SK-N-SH (cell line): Measurements from ENCODE around the gene RSAD2. TPM values are rescaled to one million over a fixed set of nuclear protein-coding genes. Genes with fewer than 3 reads are reported as not detected.
A peak's percentile ranks its signal among the peaks of the same experiment; 100 is the strongest.

ENCODE experiments used
- CTCF ChIA-PET: fragments of 300-600, 350-600 bp; formaldehyde crosslinking; extraction: SDS; loops from one replicate; lab custom pipeline; 2021; lab: Yijun Ruan, JAX
- POLR2A ChIA-PET: fragments of 350-600 bp; sonication (Branson Sonifier 250); formaldehyde crosslinking; extraction: SDS; loops from one replicate; lab custom pipeline; 2020; ENCODE audit warnings: antibody characterized with exemption, inconsistent platforms; lab: Yijun Ruan, JAX
- DNase-seq: peaks from one replicate; pipeline ENCODE4 v3.0.0; 2012
- H2AFZ ChIP-seq: fragments of 200-600 bp; sonication (generic); 2 replicates; pipeline ENCODE4 v1.8.1; 2016; ENCODE audit warnings: antibody characterized with exemption, mild to moderate bottlenecking, low read depth
- H3F3A ChIP-seq: fragments of 200-600 bp; sonication (generic); replicated peaks from 2 replicates; pipeline ENCODE3; 2016; ENCODE audit warnings: antibody characterized with exemption, mild to moderate bottlenecking; ENCODE audit not compliant: insufficient read depth
- H3K27ac ChIP-seq, 2 experiments: fragments of 200-500 bp in 1 of 2; fragments of 200-600 bp in 1 of 2; sonication (Bioruptor generic) in 1 of 2; sonication (generic), shearing (Covaris generic) in 1 of 2; 2 replicates each; pipeline versions ENCODE4 v1.5.1 to v1.6.1; 2014 to 2016; ENCODE audit warnings: low read depth in 2 of 2, inconsistent platforms in 1 of 2, low read length in 1 of 2, mild to moderate bottlenecking in 1 of 2, mixed read lengths in 1 of 2
- H3K27me3 ChIP-seq: fragments of 200-600 bp; sonication (generic), shearing (Covaris generic); 2 replicates; pipeline ENCODE4 v1.6.1; 2016; ENCODE audit warnings: mixed run types; ENCODE audit not compliant: insufficient read depth
- H3K36me3 ChIP-seq, 2 experiments: fragments of 200-500 bp in 1 of 2; fragments of 200-600 bp in 1 of 2; sonication (Bioruptor generic) in 1 of 2; sonication (generic) in 1 of 2; replicated peaks in 1 of 2; 2 replicates each; pipeline versions ENCODE3 to v1.5.1; 2014 to 2016; ENCODE audit warnings: low read length in 1 of 2, mild to moderate bottlenecking in 1 of 2; ENCODE audit not compliant: insufficient read depth in 2 of 2, control insufficient read depth in 1 of 2
- H3K4me1 ChIP-seq, 2 experiments: fragments of 200-500 bp in 1 of 2; fragments of 200-600 bp in 1 of 2; sonication (Bioruptor generic) in 1 of 2; sonication (generic), shearing (Covaris generic) in 1 of 2; 2 replicates each; pipeline versions ENCODE4 v1.5.1 to v1.6.1; 2014 to 2016; ENCODE audit warnings: low read depth in 1 of 2, low read length in 1 of 2, mixed run types in 1 of 2; ENCODE audit not compliant: insufficient read depth in 2 of 2, control insufficient read depth in 1 of 2
- H3K4me2 ChIP-seq: fragments of 200-600 bp; sonication (generic), shearing (Covaris generic); 2 replicates; pipeline ENCODE4 v1.6.1; 2017; ENCODE audit warnings: mixed run types
- H3K4me3 ChIP-seq, 2 experiments: fragments of 200-500 bp in 1 of 2; fragments of 200-600 bp in 1 of 2; sonication (Bioruptor generic) in 1 of 2; sonication (generic), shearing (Covaris generic) in 1 of 2; 2 replicates each; pipeline versions ENCODE4 v1.5.1 to v1.8.1; 2014 to 2016; ENCODE audit warnings: low read depth in 2 of 2, inconsistent platforms in 1 of 2, low read length in 1 of 2, mild to moderate bottlenecking in 1 of 2, mixed read lengths in 1 of 2, moderate library complexity in 1 of 2
- H3K79me2 ChIP-seq: fragments of 200-600 bp; sonication (generic); 2 replicates; pipeline ENCODE4 v1.8.1; 2017; ENCODE audit warnings: mild to moderate bottlenecking; ENCODE audit not compliant: insufficient read depth
- H3K9ac ChIP-seq: fragments of 200-600 bp; sonication (generic); 2 replicates; pipeline ENCODE4 v1.6.1; 2017; ENCODE audit warnings: mixed run types
- H3K9me2 ChIP-seq: fragments of 200-600 bp; sonication (generic); 2 replicates; pipeline ENCODE4 v1.6.1; 2017; ENCODE audit warnings: mixed run types
- H3K9me3 ChIP-seq: fragments of 200-600 bp; sonication (generic); 2 replicates; pipeline ENCODE4 v1.6.1; 2017; ENCODE audit warnings: mixed run types, mild to moderate bottlenecking, moderate library complexity
- H4K20me1 ChIP-seq: fragments of 200-600 bp; sonication (generic); 2 replicates; pipeline ENCODE4 v1.6.1; 2017; ENCODE audit warnings: mild to moderate bottlenecking, mixed run types; ENCODE audit not compliant: insufficient read depth
- ELF1 ChIP-seq: IDR thresholded peaks from 2 replicates; pipeline ENCODE4 v1.4.0; 2012
- EP300 ChIP-seq, 2 experiments: IDR thresholded peaks; 2 replicates each; pipeline versions ENCODE4 v1.4.0 to v1.6.1; 2012; ENCODE audit warnings: borderline replicate concordance in 1 of 2, low read depth in 1 of 2, low read length in 1 of 2
- EZH2phosphoT487 ChIP-seq: fragments of 200-600 bp; sonication (generic); IDR thresholded peaks from 2 replicates; pipeline ENCODE4 v1.6.1; 2017; ENCODE audit warnings: low read depth, mixed run types, mild to moderate bottlenecking, antibody characterized with exemption, moderate library complexity, borderline replicate concordance
- GABPA ChIP-seq: IDR thresholded peaks from 2 replicates; pipeline ENCODE4 v1.4.0; 2012; ENCODE audit warnings: low read depth, mild to moderate bottlenecking
- MEF2A ChIP-seq: IDR thresholded peaks from 2 replicates; pipeline ENCODE4 v1.4.0; 2012; ENCODE audit warnings: low read depth, borderline replicate concordance
- MXI1 ChIP-seq: IDR thresholded peaks from 2 replicates; pipeline ENCODE4 v1.6.1; 2012; ENCODE audit warnings: mild to moderate bottlenecking, low read depth, low read length, improper control_type of control experiment
- NFIC ChIP-seq: IDR thresholded peaks from 2 replicates; pipeline ENCODE4 v1.4.0; 2012; ENCODE audit warnings: borderline replicate concordance
- POLR2AphosphoS5 ChIP-seq: IDR thresholded peaks from 2 replicates; pipeline ENCODE4 v1.6.1; 2012; ENCODE audit warnings: low read depth, low read length
- RAD21 ChIP-seq: IDR thresholded peaks from 2 replicates; pipeline ENCODE4 v1.6.1; 2012; ENCODE audit warnings: mild to moderate bottlenecking, low read length
- RCOR1 ChIP-seq: fragments of 150-350 bp; IDR thresholded peaks from 2 replicates; pipeline ENCODE4 v1.6.1; 2017; ENCODE audit warnings: antibody characterized with exemption, low read length
- RFX5 ChIP-seq: IDR thresholded peaks from 2 replicates; pipeline ENCODE4 v1.6.1; 2012; ENCODE audit warnings: mild to moderate bottlenecking, improper control_type of control experiment, low read length
- RXRA ChIP-seq: IDR thresholded peaks from 2 replicates; pipeline ENCODE4 v1.4.0; 2012; ENCODE audit warnings: low read depth, mild to moderate bottlenecking, borderline replicate concordance
- SIN3A ChIP-seq: IDR thresholded peaks from 2 replicates; pipeline ENCODE4 v1.6.1; 2012; ENCODE audit warnings: low read depth, mild to moderate bottlenecking, low read length, moderate library complexity, borderline replicate concordance
- TEAD4 ChIP-seq: IDR thresholded peaks from 2 replicates; pipeline ENCODE4 v1.4.0; 2012; ENCODE audit warnings: mild to moderate bottlenecking, borderline replicate concordance; ENCODE audit not compliant: insufficient read depth
- WGBS: methylation state at CpG from one replicate; pipeline ENCODE4 v1.1.6; 2017; ENCODE audit warnings: low lambda C conversion rate; 5-methylcytosine and 5-hydroxymethylcytosine counted together
- polyA plus RNA-seq, 3 experiments: library from polyadenylated mRNA; depleted of rRNA; stranded (reverse); fragments of >200 nt; gene quantifications; 2 replicates each; pipeline ENCODE4 v1.2.3, GENCODE V29; 2012
- TF ChIP-seq, protein P1 (sequence below): fragments of 150-350 bp; IDR thresholded peaks from 2 replicates; pipeline ENCODE4 v1.6.1; 2016; ENCODE audit warnings: mild to moderate bottlenecking, low read depth, low read length
- TF ChIP-seq, protein P2 (sequence below): IDR thresholded peaks from 2 replicates; pipeline ENCODE4 v1.6.1; 2012; ENCODE audit warnings: mild to moderate bottlenecking, low read depth, low read length, moderate library complexity
- TF ChIP-seq, protein P3 (sequence below): IDR thresholded peaks from 2 replicates; pipeline ENCODE4 v1.4.0; 2012; ENCODE audit warnings: low read depth, borderline replicate concordance

The RSAD2 gene
- polyA plus RNA-seq, 1 of the 3 experiments (the other 2 are of a cell fraction) = 0.35 TPM

DNA sequence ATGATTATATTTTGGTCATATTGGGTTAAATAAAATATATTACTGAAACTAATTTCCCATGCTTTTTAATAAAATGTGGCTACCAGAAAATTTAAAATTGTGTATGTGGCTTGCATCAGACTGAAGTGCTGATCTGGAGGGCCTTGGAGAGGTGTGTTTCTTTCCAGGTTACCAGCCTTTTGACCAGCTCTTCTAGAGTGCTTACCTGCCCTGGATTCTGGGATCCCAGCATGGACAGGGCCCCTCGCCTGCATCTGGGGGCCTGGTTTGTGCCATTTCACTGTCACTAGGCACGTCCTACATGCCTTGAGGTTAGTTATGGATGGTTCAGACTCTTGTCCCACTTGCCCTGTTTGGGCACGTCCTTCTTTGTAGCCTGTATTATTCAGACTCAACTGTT is 50.2 kb downstream of the RSAD2 start:
- H3K9me3 ChIP-seq = no peaks in the 10 kb centered on the region
- POLR2A ChIA-PET = interaction anchor here (1.1 kb wide), 1 partner anchor 66 kb away, joined by 5 read pairs; no protein-coding TSS in a partner anchor
- H3K27ac ChIP-seq = peak overlapping the region in 1 of 2 experiments; percentile 94; a peak in 2 of 4 replicates
- WGBS = 85% methylated on average over 3 of the region's 3 CpGs
- H3K27me3 ChIP-seq = no peaks in the 10 kb centered on the region
- no peaks in the 10 kb centered on the region for H3K9me2 ChIP-seq
- no peak overlapping the region for H3K9ac ChIP-seq
- no peak overlapping the region for H3K4me3 ChIP-seq
- H3F3A ChIP-seq = no peaks in the 10 kb centered on the region
- peaks cover 76% of the 10 kb centered on the region for H3K79me2 ChIP-seq
- H3K4me1 ChIP-seq = peaks cover 0 to 68% of the 10 kb centered on the region in 2 experiments; a peak in 2 of 4 replicates
- DNase-seq = no peak
- peaks cover 0 to 4% of the 10 kb centered on the region in 2 experiments for H3K36me3 ChIP-seq
- CTCF ChIA-PET = interaction anchor here (1.2 to 25.9 kb wide), 5 partner anchors 9 to 130 kb away, joined by 4 to 437 read pairs (median 12); no protein-coding TSS in a partner anchor
- TF ChIP-seq GABPA (no peak), MXI1 (no peak), POLR2AphosphoS5 (no peak), NFIC (no peak), MEF2A (no peak), SIN3A (no peak), RFX5 (no peak), EZH2phosphoT487 (no peak)
- TF ChIP-seq, protein P1, sequence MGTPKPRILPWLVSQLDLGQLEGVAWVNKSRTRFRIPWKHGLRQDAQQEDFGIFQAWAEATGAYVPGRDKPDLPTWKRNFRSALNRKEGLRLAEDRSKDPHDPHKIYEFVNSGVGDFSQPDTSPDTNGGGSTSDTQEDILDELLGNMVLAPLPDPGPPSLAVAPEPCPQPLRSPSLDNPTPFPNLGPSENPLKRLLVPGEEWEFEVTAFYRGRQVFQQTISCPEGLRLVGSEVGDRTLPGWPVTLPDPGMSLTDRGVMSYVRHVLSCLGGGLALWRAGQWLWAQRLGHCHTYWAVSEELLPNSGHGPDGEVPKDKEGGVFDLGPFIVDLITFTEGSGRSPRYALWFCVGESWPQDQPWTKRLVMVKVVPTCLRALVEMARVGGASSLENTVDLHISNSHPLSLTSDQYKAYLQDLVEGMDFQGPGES = no peak
- H2AFZ ChIP-seq = no peak overlapping the region
- H4K20me1 ChIP-seq = peaks cover 39% of the 10 kb centered on the region
- H3K4me2 ChIP-seq = no peak overlapping the region

DNA sequence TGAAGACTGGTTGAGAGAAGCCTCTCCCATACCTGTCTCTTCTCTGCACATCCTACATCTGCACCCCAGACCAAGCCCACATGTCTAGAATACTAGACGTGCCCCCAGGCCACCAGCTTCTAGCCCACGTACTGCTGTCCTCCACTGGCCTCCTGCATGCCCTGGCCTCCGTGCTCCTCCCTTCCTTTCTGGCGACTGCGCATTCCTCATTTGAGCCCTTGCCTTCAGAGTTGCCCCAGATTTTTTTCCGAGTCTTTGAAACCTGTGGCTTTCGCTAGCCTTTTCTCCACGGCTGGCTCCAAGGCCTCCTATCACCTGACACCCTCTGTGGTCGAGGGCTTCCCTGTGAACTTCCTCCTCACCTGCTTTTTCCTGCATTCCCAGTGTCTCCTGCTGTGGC is 50.9 kb downstream of the RSAD2 start:
- Histone ChIP-seq H3F3A (no peaks in the 10 kb centered on the region), H3K4me3 (no peak overlapping the region), H3K27ac (peak overlapping the region in 1 of 2 experiments; percentile 94; a peak in 1 of 4 replicates), H3K36me3 (peaks cover 0 to 4% of the 10 kb centered on the region in 2 experiments), H3K79me2 (peaks cover 74% of the 10 kb centered on the region), H3K9me3 (no peaks in the 10 kb centered on the region), H3K9me2 (no peaks in the 10 kb centered on the region), H2AFZ (no peak overlapping the region), H3K4me2 (no peak overlapping the region), H3K9ac (no peak overlapping the region), H4K20me1 (peaks cover 41% of the 10 kb centered on the region), H3K27me3 (no peaks in the 10 kb centered on the region), H3K4me1 (peaks cover 0 to 61% of the 10 kb centered on the region in 2 experiments; a peak in 2 of 4 replicates)
- ChIA-PET CTCF (interaction anchor here (1.4 to 25.9 kb wide), 4 partner anchors 9 to 87 kb away, joined by 6 to 437 read pairs (median 18); no protein-coding TSS in a partner anchor), POLR2A (no interaction called here)
- TF ChIP-seq RCOR1 (no peak), ELF1 (no peak), RXRA (no peak), TEAD4 (no peak), EP300 (IDR thresholded peaks at IDR 0.05; ENCODE audit: borderline replicate concordance in 1 of 2, low read depth in 1 of 2, low read length in 1 of 2) (no peak), SIN3A (no peak), RAD21 (no peak)
- TF ChIP-seq, protein P2, sequence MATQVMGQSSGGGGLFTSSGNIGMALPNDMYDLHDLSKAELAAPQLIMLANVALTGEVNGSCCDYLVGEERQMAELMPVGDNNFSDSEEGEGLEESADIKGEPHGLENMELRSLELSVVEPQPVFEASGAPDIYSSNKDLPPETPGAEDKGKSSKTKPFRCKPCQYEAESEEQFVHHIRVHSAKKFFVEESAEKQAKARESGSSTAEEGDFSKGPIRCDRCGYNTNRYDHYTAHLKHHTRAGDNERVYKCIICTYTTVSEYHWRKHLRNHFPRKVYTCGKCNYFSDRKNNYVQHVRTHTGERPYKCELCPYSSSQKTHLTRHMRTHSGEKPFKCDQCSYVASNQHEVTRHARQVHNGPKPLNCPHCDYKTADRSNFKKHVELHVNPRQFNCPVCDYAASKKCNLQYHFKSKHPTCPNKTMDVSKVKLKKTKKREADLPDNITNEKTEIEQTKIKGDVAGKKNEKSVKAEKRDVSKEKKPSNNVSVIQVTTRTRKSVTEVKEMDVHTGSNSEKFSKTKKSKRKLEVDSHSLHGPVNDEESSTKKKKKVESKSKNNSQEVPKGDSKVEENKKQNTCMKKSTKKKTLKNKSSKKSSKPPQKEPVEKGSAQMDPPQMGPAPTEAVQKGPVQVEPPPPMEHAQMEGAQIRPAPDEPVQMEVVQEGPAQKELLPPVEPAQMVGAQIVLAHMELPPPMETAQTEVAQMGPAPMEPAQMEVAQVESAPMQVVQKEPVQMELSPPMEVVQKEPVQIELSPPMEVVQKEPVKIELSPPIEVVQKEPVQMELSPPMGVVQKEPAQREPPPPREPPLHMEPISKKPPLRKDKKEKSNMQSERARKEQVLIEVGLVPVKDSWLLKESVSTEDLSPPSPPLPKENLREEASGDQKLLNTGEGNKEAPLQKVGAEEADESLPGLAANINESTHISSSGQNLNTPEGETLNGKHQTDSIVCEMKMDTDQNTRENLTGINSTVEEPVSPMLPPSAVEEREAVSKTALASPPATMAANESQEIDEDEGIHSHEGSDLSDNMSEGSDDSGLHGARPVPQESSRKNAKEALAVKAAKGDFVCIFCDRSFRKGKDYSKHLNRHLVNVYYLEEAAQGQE = no peak
- TF ChIP-seq, protein P3, sequence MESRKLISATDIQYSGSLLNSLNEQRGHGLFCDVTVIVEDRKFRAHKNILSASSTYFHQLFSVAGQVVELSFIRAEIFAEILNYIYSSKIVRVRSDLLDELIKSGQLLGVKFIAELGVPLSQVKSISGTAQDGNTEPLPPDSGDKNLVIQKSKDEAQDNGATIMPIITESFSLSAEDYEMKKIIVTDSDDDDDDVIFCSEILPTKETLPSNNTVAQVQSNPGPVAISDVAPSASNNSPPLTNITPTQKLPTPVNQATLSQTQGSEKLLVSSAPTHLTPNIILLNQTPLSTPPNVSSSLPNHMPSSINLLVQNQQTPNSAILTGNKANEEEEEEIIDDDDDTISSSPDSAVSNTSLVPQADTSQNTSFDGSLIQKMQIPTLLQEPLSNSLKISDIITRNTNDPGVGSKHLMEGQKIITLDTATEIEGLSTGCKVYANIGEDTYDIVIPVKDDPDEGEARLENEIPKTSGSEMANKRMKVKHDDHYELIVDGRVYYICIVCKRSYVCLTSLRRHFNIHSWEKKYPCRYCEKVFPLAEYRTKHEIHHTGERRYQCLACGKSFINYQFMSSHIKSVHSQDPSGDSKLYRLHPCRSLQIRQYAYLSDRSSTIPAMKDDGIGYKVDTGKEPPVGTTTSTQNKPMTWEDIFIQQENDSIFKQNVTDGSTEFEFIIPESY = no peak
- TF ChIP-seq, protein P1 = no peak
- 91% methylated on average over 9 of the region's 9 CpGs for WGBS
- no peak for DNase-seq
